HL-60/S4 treated with phorbol 12-myristate 13-acetate at 8.2 ng/mL for 4 days and 3 days (cell line): ENCODE results near the gene ACSF2.

Source experiments
- in situ Hi-C: fragments of 300-500 bp; cut with MboI; formaldehyde crosslinking; loops from 2 replicates; pipeline ENCODE4 v1.15.0; 2022; ENCODE audit warnings: low sequenced_read_pairs

Gene ACSF2

DNA sequence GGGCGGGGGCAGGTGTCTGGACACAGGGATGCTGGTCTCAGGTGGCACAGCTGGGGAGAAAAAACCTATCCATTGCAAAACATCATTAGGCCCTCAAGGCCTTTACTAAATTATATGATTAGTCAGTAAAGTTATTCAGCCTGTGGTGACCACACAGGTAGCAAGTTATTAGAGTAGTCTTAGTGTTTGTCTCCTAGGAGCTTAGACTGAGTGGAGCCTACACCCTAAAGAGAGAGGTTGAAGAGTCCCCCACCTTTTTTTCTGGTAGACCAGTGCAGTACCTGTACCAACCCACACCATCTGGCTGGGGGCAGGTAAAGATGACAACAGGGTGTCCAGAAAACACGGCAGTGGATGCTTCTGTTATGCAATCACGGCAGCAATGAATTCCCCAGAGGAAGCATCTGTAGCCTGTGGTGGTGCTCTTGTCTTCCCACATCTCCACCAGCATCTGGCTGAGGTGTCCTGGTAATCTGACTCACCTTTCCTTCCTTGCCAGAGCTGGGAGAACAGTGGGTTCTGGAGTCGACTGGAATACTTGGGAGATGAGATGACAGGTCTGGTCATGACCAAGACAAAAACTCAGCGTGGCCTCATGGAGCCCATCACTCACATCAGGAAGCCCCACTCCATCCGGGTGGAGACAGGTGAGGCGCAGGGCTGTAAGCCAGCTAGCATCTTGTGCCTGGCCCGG is 93.3 kb downstream of the ACSF2 start:
- in situ Hi-C loops: no loop called here

DNA sequence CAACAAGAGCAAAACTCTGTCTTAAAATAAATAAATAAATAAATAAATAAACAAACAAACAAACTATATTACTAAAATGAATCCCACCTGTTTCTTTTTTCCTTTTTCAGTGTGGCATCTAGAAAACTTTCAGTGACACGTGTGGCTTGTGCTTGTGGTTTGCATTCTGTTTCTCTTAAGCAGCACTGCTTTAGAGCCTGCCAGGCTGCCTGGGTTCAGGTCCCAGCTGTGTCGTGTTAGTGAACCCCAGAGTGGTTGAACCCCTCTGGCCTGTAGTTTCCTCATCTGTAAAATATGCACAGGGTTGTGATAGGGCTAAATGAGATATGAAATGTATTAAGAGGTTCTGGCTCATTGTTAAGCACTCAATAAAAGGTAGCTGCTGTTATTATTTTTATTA is 94.5 kb downstream of the ACSF2 start:
- in situ Hi-C loops: no loop called here

DNA sequence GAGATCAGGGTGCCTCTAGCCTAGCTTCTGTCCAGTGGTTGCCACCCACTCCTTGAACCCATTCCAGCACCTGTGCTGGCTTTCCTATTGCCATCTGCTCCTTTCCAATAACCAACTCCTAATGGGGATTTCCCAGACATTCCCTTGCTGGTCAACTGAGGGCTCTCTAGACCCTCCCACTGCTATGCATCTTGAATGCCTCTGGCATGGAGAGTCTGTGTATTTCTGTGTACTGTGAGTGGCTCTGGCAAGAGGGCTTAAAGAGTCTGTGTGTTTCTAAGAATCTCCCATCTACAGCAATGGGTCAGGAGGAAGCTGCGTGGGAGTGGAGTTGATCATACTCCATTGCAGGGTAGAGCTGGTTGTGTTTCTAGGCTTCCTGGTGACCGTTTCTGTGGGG is 95.5 kb downstream of the ACSF2 start:
- in situ Hi-C loops: no loop called here

DNA sequence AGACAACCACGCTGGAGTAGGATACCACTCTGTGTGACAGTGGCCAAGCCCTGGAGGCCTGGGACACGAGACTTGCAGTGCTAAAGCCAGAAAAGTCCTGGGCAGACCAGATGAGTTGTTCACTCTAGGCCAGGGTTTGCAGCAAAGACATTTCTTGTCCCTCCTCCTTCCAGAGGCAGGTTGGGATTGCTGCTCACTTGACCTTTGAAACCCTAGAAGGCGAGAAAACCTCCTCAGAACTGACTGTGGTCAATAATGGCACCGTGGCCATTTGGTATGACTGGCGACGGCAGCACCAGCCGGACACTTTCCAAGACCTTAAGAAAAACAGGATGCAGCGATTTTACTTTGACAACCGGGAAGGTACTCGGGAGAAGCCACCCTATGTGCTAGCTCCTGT is 96.7 kb downstream of the ACSF2 start:
- in situ Hi-C loops: no loop called here

- in situ Hi-C loops: no loop called here
Observed at GRCh38 chr17:50523208-50523607, 97.2 kb downstream of the ACSF2 start.
